Measurements from ENCODE around the gene BPIFB2.
A peak's percentile ranks its signal among the peaks of the same experiment; 100 is the strongest.

Gene BPIFB2

DNA sequence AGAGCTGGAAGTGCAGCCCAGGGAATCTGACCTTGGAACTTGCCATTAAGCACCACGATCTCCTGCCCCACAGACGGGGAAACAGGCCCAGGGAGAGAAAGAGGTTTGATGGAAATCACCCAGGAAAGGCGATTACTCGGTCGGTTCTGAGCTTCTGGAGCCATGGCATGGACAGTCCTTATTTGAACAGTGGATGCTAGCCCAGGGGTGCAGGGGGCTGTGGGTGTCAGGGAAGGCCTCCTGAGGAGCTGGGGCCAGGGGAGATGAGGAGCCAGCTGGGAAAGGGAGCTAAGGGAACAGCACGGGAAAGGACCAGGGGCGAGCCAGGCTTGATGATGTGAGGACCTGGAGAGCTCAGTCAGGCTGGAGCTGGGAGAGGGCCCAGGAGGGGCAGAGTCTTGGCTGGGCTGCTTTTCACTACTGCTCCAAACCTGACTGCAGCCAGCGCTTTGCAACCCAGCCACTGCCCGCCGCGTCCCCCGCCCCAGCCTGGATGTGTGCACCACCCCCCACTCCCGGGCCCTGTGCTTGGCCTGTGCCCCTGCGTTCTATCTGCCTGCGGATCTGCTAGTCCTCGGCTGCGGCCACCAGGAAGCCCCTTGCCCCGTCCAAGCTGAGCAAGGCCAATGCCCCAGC is 21.1 kb upstream of the BPIFB2 start:
- DNase-seq, result no peak

DNA sequence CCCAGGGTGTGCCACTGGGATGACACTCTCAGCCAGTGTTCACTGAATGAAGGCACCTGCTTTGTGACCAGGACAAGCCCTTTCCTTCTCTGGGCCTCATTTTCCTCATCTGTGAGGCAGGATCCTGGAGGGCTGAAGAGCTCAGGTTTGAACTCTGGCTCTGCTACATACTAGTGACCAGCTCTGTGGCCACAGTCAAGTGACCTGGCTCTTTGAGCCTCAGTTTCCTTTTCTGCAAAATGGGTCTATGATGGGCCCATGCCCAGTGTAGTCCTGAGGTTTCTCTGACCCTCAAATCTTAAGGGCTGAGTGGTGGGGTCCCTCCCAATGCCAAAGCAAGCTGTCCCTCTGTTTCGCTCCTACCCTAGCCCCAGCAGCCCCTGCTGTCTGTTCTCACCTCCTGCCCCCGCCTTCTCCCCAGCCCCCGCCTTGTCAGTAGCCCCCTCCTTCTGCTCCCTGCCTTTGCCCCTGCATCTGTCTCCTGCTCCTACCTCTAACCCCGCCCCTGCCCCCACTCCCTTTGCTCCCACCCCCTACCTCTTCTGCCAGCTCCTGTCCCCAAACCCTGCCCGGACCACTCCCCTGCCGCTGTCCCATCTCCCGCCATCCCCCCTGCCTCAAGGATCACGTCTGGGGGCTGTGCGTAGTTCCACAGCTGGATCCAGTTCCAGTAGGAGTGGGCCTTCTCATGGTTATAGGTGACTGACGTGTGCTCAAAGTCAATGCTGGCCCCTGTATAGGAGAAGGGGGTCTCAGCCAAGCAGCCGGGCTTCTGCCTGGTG is 20.3 kb upstream of the BPIFB2 start:
- no peak for DNase-seq

DNA sequence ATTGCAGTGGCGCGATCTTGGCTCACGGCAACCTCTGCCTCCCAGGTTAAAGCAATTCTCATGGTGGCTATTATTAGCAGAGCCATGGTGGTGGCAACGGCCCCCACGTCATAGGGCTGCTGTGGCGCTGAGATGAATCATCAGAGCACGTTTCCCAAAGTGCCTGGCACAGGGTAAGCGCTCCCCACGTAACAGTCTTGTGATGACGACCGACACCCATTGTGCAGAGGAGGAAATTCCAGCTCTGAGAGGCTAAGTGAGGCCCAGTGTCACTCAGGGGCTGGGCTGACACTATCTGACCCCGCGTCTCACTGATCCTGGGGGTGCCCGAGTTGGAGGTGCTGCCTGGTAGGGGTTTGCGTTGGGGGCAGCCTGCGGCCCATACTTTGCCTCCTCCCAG is 19.5 kb upstream of the BPIFB2 start:
- DNase-seq, result no peak

DNA sequence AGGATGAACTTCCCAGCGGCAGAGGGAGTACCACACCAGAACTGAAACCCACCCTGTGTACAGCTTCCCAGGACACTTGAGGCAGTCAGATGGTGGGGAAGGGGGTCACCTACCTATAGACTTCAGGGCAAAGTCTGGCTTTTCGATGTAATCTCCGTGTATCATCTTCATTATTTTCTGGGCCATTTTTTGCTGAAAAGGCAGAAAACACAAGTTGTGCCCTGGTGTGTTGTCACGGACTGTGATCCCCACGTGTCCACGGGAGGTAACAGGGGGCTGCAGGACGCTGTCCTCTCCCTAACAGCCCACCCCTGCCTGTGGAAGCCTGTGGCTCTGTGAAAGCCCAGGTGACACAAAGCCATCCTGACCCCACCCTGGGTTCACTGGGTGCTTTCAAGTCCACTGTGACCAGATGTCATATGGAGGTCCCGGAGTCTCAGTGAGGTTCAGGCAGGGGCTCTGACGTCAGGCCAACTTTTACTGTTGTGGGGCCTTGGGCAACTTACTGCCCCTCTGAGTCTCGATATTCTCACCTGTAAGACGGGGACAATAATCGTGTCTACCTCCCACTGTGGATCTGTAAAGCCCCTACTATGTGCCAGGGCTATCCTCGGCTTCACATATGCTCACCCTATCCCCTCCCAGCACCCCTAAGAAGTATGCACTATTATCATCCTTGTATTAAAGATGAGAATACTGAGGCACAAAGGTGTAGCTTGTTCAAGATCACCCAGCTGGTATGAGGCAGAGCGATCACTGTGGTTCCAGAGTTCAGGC is 17.8 kb upstream of the BPIFB2 start:
- DNase-seq, result no peak

DNA sequence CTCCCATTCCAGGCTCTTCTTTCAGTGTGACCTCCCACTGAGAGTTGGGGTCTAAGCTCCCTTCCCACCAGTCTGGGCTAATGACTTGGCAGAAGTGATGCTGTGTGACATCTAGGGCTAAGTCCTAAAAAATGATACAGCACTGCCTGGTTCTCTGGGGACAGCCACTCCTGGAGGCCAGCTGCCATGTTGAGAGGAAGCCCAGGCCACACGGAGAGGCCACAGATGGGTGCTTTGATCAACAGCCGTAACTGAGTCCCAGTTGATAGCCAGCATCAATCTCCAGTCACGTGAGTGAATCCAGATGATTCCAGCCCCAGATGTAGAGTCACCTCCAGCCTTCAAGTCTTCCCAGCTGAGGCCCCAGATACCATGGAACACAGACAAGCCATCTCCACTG is 17.1 kb upstream of the BPIFB2 start:
- no peak for DNase-seq

DNA sequence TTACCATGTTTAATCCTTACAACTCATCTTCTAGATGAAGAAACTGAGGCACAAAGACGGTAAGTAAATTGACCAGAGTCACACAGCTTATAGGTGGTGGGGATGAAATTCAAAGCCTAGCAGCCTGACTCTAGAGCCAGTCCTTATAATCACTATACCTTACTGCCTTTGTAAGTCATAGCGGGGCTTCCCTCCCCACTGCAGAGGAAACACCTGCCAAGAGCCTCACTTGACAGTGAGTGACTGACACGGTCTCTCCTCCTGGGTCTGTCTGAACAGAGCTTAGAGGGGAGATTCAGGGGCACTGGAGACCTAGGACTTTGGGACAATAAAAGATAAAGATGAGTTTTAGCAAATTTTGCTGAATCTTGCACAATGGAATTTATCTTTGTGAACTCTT is 16.1 kb upstream of the BPIFB2 start:
- DNase-seq, result no peak

DNA sequence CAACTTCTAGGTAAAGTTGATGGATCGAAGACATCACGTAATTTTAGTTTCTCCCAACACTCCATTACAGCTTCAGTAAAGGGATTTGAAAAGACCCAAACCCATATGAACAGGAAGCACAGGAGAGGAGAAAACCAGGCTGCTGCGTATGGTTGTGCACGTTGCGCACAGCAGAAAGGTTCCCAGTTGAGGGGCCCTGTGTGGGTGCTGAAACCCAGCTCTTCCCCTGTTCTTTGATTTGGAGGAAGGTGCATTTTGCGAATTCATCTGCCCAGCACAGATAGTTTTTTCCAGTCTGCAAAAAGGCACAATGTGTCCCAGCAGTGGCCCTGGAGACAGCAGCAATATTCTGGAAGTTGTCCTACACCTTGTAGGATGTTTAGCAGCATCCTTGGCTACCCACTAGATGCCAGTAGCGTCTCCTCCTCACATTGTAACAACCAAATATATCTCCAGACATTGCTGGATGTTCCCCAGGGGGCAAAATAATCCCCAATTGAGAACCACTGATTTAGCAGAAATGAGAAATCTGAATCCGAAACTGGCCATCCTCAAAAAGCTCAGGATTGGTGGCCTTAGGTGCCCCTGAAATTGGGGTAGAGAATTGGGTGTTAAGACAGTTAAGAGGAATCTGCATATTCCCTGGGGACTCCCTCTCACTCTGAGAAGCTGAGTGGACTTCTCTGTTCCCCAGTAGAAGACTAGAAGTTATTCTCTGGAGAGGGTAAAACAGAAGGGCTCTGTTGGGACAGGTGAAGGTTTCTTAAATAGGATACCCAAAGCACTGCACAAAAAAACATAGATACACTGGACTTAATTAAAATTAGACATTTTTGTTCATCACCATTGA is 15.5 kb upstream of the BPIFB2 start:
- DNase-seq, result no peak

DNA sequence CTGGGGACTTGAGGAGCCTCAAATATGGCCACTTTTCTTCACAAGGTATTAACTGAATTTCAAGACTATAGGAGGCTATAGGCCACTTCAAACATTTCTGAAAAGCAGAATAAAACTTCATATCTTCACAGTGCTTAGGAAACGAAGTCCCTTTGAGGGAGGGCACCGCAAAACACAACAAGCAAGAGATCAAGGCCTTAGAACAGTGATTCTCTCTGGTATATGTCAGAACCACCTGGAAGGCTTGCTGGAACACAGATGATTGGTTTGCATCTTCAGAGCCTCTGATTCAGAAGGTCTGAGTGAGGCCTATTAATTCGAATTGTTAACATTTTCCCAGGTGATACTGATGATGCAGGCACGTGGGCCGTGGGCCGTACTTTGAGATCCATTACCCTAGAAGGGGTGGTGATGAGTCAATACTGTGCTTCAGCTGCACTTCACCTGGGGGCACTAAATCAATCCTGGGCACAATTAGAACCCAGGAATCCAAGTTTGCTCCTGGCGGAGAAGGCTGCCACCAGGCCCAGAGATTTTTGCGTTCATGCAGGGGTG is 13.9 kb upstream of the BPIFB2 start:
- DNase-seq, result no peak

DNA sequence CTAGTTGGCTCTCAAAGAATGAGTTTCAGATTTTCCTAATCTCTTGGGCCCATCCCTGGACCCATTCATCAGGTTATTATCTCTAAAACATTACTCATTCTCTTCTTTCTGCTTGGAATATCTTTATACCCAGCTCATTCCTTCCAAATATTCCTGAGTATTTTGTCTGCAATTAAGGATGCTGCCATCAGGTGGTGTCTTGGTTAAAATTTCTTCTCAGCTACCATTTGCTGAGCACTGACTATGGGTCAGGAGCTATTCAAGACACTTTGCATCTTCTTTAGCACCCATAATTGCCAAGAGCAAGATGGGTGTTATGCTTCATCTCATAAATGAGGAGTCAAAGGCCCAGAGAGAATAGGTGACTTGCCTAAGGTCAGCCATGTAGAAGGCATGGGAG is 11.7 kb upstream of the BPIFB2 start:
- DNase-seq, result no peak

DNA sequence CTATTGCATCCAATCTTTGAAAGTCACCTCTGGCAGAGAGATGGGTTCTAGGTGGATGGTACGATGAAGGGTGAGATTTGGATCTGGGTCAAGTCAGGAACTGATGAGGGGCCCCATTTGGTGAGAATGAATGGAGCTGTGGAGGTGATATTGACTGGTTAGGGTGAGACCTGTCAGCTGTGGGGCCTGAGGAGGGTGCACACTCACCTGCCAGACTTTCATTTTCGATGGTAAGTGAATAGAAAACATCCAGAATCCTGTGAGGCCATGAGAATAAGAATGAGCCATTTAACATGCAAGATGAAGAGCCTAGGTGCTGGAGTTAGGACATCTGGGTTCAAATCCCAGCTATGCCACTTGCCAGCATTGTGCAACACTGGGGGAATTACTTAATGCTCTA is 10.1 kb upstream of the BPIFB2 start:
- DNase-seq, result no peak

DNA sequence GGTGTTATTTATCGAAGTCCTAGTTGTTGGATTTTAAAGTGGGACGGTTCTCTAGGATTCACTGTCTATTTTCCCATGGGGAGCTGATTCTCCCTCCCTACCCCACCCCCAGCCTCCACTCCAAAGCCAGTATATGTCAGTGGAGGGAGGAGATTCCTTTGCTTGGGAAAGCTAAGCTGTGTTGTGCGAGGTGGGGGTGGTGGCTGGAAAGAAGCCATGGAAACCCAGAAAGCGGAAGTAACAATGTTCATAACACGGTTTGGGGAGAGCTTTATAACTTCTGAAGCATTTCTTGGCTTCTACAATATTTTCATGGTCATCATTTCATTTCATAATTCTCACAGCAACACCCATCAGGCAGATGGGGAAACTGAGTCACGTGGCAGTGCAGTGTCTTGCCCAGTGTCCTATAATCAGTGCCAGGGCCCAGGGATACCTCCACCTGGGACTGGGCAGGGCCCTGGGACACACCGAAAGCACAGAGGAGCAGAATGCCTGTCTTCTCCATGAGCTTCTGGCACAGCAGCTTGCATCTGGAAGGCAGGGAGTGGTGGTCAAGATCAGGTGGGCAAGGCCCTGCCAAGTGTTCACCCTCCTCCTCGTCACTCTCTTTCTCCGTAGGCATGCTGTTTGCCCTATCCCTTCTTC is 7.8 kb upstream of the BPIFB2 start:
- DNase-seq, result peak; percentile 72

DNA sequence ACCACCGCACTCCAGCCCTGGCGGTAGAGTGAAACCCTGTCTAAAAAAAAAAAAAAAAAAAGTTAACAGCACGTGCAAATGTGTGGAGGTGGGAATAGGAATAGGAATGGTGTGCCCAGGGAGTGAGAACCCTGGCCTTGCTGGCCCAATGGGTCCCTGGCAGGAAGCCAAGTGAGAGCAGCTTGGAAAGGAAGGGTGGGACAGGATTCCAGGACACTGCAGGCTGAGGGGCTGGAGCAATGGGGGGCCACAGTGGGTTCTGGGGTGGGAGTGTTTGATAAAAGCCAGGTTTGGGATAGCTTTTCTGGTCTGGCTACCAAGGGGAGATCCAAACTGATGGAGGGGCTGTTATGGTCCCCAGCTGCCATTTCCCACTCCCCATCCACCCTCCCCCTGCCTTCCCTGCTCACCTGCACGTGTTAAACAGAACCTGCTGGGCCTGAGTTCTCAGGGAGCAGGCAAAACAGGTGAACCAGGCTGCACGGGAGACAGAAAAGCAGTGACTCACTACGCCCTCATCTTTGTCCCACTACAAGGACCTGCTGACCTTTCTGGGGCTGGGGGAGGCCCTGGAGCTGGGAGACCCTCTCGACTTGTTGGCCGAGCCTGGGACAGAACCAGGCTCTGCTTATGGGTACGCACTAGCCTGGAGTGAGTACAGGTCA is 6.6 kb upstream of the BPIFB2 start:
- DNase-seq, result no peak

DNA sequence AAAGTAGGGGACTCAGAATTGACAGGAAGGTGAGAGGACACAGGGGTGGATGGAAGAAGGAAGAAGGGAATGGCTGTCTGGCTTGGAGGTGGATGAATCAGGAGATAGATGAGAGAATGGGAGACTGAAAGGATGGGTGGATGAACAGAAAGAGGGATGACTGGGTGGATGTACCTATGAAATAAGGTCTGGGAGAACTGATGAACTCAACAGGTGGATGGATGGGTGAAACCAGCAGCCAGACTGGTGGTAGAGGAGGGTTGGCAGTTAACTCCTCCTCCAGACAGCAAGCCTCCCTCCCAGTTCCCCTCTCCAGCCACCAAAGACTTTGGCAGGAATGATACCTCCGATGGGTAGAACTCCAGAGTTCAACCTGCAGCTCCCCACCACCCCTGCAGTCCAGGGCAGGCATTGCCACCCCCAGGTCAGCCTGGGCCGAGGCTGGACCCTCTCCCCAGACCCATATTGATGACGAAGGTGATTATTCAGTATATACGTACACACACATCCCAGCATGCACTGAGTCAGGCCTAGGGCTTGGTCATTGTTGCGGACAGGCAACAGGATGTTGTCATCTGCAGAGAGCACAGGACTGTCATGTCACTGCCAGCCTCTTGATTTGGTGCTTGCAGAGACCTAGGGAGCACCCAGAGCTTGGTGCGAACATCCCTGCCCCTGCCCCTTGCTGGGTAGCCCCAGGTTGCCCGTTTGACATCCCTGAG is 5.3 kb upstream of the BPIFB2 start:
- no peak for DNase-seq

DNA sequence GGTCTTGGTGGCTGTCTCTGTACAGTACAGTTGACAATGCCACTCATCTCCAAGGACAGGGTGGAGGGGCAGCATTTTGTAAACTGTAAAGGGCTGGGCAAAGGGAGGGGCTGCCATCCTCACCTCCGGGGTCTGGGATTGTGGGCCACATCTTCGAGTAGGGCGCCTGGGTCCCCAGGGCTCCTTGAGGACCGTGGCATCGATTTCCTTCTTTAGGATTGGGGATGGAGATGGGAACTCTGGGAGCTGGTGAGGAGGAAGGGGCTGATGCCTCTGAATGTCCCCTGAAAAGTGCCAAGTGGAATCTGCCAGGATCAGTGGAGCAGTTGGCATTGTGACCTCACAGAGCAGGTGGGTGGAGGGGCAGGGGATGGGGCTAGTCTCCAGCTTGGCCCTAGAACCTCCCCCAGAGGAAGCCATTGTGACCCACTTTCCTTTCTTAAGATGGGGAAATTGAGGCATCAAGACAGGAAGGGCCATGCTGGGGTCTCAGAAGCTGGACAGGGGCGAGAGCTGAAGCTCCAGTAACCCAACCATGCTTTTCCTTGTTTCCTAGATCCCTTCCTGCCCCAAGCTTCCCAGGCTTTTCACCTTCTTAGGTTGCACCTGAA is 3.3 kb upstream of the BPIFB2 start, which contains the start of gene SUN5:
TSS of gene SUN5 (minus strand) at position 293 of the 611 bp plus-strand sequence. CDS start at position 200, 93 bp downstream.
- no peak for DNase-seq

DNA sequence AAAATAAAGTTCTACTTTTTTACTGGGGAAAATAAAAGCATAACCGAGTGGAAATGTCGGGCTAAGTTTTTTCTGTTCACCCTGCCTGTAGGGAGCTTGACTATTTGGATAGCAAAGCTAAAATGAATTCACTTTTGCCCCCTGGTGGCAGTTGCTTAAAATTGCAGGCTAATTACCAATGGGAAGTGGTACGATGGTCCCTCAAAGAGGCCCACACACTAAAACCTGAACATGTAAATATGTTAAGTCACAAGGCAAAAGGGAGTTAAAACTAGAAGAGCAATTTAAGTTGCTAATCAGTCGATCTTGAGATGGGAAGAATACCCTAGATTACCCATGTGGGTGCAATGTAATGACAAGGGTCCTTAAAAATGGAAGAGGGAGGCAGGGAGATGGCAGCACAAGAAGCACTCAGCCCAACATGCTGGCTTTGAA is 2.4 kb upstream of the BPIFB2 start:
- peak; percentile 74 for DNase-seq

DNA sequence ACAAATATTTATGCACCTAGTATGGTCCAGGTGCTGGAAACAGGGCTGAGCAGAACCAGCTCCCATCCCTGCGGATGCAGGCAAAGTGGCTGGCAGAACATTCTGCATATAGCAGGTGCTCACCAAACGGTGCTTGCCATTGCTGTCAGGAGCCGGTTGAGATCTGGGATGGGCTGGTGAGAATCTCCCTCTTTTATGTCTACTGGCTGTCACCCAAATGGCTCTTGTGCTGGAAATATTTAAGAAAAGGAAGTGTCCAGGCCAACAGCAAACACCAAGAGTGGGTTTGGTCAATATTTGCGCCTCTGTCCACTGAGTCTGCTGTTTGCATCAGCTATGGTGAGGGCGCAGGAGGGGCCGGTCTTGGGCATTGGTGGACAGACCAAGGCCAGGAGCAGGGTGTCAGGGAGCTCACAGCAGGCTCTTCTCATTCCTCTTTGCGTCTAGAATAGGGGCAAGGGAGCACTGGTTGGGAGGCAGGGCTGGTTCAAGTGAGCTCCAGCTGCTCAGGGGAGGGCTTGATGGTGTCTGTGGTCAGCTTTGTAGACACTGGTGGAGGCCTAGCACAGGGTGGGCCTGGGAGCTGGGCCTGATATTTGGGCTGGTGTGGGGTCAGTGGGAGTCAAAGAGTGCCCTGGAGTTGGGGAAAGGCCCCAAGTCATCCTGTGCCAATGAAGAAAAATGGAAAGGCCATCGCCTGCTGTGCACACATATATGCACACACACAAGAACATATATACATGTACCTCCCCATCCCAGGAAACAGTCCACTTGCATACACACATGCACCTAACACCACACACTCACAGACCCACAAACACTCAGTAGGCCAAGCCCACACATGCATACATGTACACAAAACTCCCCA is 1.4 kb upstream of the BPIFB2 start:
- DNase-seq, result no peak

DNA sequence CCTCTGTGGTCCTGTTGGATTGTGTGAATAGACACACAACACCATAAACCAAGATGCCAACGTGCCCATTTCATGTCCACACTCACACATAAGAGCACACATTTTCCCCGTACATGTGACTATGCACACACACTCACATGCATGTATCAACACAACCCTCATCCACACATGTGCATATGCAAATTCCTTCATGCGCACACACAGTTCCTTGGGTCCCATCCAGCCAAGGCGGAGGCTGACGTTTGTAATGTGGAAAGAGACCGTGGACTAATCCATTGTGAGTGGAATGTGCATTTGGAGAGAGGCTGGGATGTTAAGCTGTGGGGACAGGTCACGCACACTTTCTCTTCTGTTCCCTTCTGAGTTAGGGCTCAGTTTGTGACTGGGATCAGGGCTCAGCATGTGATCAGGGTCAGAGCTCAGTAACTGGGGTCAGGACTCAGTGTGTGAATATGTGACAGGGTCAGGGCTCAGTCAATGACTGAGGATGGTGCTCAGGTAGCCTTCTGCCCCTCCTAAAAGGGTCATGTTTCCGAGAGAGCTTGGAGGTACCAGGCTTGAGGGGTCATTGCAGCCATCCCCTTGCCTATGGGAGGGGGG is 628 bp upstream of the BPIFB2 start:
- no peak for DNase-seq

DNA sequence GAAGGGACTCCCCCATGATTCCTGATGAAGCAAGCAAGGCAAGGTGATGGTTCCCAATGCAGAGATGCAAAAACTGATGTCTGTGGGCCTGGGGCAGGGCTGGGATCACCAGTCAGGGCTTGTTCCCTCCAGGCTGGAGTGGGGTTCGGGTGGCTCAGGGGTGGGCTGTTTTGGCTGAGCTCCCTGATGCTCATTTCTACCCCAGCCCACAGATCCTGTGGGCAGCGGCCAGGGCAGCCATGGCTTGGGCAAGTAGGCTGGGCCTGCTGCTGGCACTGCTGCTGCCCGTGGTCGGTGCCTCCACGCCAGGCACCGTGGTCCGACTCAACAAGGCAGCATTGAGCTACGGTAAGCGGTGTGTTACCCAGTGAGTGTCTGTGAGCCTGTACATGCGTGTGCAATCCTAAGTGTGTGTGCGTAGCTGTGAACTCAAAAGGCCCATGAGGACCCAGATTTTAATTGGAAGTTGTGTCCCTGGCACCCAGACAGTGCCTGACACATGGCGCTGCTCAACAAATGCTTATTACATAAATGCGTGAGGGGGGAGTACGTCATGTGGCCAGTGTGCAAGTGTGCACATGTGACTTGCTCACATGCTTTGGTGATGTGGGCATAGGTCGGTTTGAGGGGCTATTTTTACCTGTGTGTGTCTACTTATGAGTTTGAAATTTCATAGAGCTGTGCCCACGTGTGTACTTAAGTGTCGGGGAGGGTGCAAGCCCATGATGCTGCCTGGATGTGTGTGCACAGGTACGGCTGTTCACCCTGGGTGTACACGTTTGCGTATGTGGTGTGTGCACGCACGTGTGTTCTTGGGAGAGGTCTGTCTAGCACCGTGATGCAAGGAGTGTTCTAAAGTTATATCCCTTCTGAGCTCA is 1.1 kb downstream of the BPIFB2 start:
- DNase-seq, result no peak

Measured in hematopoietic multipotent progenitor cell treated with erythropoietin and hydrocortisone succinate and interleukin-3 and kit ligand, for 4 days (in vitro differentiated cells).